Calu3 (cell line): Measurements from ENCODE around the gene SLC13A2. TPM values are rescaled to one million over a fixed set of nuclear protein-coding genes. Genes with fewer than 3 reads are reported as not detected.

Experiments
- BruUV-seq: library from RNA; stranded (reverse); fragments of 400-500 nt; replicated peaks from 2 replicates; lab custom pipeline; 2021; lab: Mats Ljungman, UMichigan
- CTCF ChIA-PET: fragments of 300-600 bp; sonication (Branson Sonifier 250); formaldehyde crosslinking; loops from one replicate; lab custom pipeline; 2022; ENCODE audit warnings: antibody characterized with exemption; lab: Charles Lee
- DNase-seq: peaks from one replicate; pipeline ENCODE4 v3.0.0; 2022
- H3K27ac Mint-ChIP-seq: one replicate; pipeline ENCODE4 v1.8.0; 2022; ENCODE audit warnings: mixed read lengths; ENCODE audit not compliant: unreplicated experiment
- H3K27me3 Mint-ChIP-seq: one replicate; pipeline ENCODE4 v1.8.0; 2022; ENCODE audit warnings: mixed read lengths; ENCODE audit not compliant: unreplicated experiment
- H3K36me3 Mint-ChIP-seq: one replicate; pipeline ENCODE4 v1.8.0; 2022; ENCODE audit warnings: mild to moderate bottlenecking, moderate library complexity, mixed read lengths; ENCODE audit not compliant: insufficient read depth, unreplicated experiment
- H3K4me1 Mint-ChIP-seq: one replicate; pipeline ENCODE4 v1.8.0; 2022; ENCODE audit warnings: mild to moderate bottlenecking, low read depth, mixed read lengths; ENCODE audit not compliant: unreplicated experiment
- H3K4me3 Mint-ChIP-seq: one replicate; pipeline ENCODE4 v1.8.0; 2022; ENCODE audit warnings: mild to moderate bottlenecking, low read depth, moderate library complexity, mixed read lengths; ENCODE audit not compliant: unreplicated experiment
- H3K9me3 Mint-ChIP-seq: one replicate; pipeline ENCODE4 v1.8.0; 2022; ENCODE audit warnings: low read depth, mixed read lengths; ENCODE audit not compliant: unreplicated experiment
- CTCF ChIP-seq: fragments of 200-600 bp; IDR thresholded peaks from one replicate; pipeline ENCODE4 v1.8.0; 2022; ENCODE audit warnings: antibody characterized with exemption; ENCODE audit not compliant: unreplicated experiment
- intact Hi-C: fragments of 100-400 bp; cut with micrococcal nuclease; formaldehyde crosslinking; loops from one replicate; pipeline ENCODE4 v1.10.0; 2022; ENCODE audit not compliant: unreplicated experiment
- total RNA-seq: library from RNA; stranded (reverse); gene quantifications from 2 replicates; pipeline ENCODE4 v1.2.3, GENCODE V29; 2022

SLC13A2 gene
- total RNA-seq, 1 experiment from 2014 or later = not detected

- H3K9me3 Mint-ChIP-seq = no peaks in the 10 kb centered on the region
- CTCF ChIA-PET = interaction anchor here (1.3 kb wide), 1 partner anchor 39 kb away, joined by 3 read pairs; no protein-coding TSS in a partner anchor
These were observed 63.2 kb downstream of the SLC13A2 start for GRCh38 chr17:28536532-28537218.

GRCh38 chr17:28537219-28537610 is 63.8 kb downstream of the SLC13A2 start:
- DNase-seq = no peak

More at GRCh38 chr17:28536532-28537218, 63.2 kb downstream of the SLC13A2 start:
- H3K4me1 Mint-ChIP-seq = peaks cover 9% of the 10 kb centered on the region
- H3K27me3 Mint-ChIP-seq = peaks cover 43% of the 10 kb centered on the region
- no peak overlapping the region for H3K4me3 Mint-ChIP-seq
- BruUV-seq = no TSS peak
- intact Hi-C loops = no loop called here
- H3K27ac Mint-ChIP-seq = no peak overlapping the region
- DNase-seq = no peak
- H3K36me3 Mint-ChIP-seq = no peaks in the 10 kb centered on the region
- no peak for TF ChIP-seq CTCF

GRCh38 chr17:28538296-28538895 is 65.0 kb downstream of the SLC13A2 start:
- no peak for TF ChIP-seq CTCF
- CTCF ChIA-PET = no interaction called here
- H3K27me3 Mint-ChIP-seq = peaks cover 27% of the 10 kb centered on the region
- intact Hi-C loops = no loop called here
- H3K36me3 Mint-ChIP-seq = no peaks in the 10 kb centered on the region
- H3K27ac Mint-ChIP-seq = no peak overlapping the region
- no peaks in the 10 kb centered on the region for H3K9me3 Mint-ChIP-seq
- no TSS peak for BruUV-seq
- no peak overlapping the region for H3K4me3 Mint-ChIP-seq
- H3K4me1 Mint-ChIP-seq = peaks cover 4% of the 10 kb centered on the region
- DNase-seq = no peak

More at GRCh38 chr17:28537219-28537610, 63.8 kb downstream of the SLC13A2 start:
- no TSS peak for BruUV-seq
- Mint-ChIP-seq H3K9me3 (no peaks in the 10 kb centered on the region), H3K27me3 (peaks cover 37% of the 10 kb centered on the region), H3K4me1 (peaks cover 9% of the 10 kb centered on the region), H3K27ac (no peak overlapping the region), H3K4me3 (no peak overlapping the region), H3K36me3 (no peaks in the 10 kb centered on the region)
- CTCF ChIA-PET = interaction anchor here (1.3 kb wide), 1 partner anchor 39 kb away, joined by 3 read pairs; no protein-coding TSS in a partner anchor
- intact Hi-C loops = no loop called here
- no peak for TF ChIP-seq CTCF

GRCh38 chr17:28540231-28540630 is 66.8 kb downstream of the SLC13A2 start:
- TF ChIP-seq CTCF = no peak
- Mint-ChIP-seq H3K4me3 (no peak overlapping the region), H3K27me3 (peaks cover 28% of the 10 kb centered on the region), H3K36me3 (no peaks in the 10 kb centered on the region), H3K27ac (no peak overlapping the region), H3K9me3 (no peaks in the 10 kb centered on the region), H3K4me1 (no peaks in the 10 kb centered on the region)
- no TSS peak for BruUV-seq
- DNase-seq = no peak
- CTCF ChIA-PET = interaction anchor here (0.9 kb wide), 1 partner anchor 42 kb away, joined by 3 read pairs; no protein-coding TSS in a partner anchor
- intact Hi-C loops = loop anchor here (1.0 kb wide), 1 partner anchor 46 kb away; no protein-coding TSS in a partner anchor
